Bronchial epithelial cell (primary cell): Measurements from ENCODE around the gene ZFAND4. TPM values are rescaled to one million over a fixed set of nuclear protein-coding genes. Genes with fewer than 3 reads are reported as not detected.

Experiments used
- DNase-seq: peaks from one replicate; pipeline ENCODE4 v3.0.0-alpha.2; 2010; ENCODE audit warnings: low read depth
- FAIRE-seq: peaks from 2 replicates; lab custom pipeline; 2011; peaks lifted over from hg19 to GRCh38; lab: Jason Lieb, UNC
- H3K27me3 ChIP-seq: 2 replicates; pipeline ENCODE4 v1.5.1; 2011; ENCODE audit warnings: low read length; ENCODE audit not compliant: control insufficient read depth, insufficient read depth
- H3K36me3 ChIP-seq: 2 replicates; pipeline ENCODE4 v1.5.1; 2011; ENCODE audit warnings: low read length; ENCODE audit not compliant: control insufficient read depth, insufficient read depth
- H3K4me3 ChIP-seq: 2 replicates; pipeline ENCODE4 v1.5.1; 2011; ENCODE audit warnings: mild to moderate bottlenecking, low read depth, low read length, control low read depth
- CTCF ChIP-seq: IDR thresholded peaks from 2 replicates; pipeline ENCODE4 v1.5.1; 2011; ENCODE audit warnings: mild to moderate bottlenecking, moderate library complexity, low read length, control low read depth, inconsistent platforms; ENCODE audit not compliant: insufficient read depth, severe bottlenecking
- total RNA-seq: library from RNA; depleted of rRNA; stranded (reverse); fragments of >200 nt; gene quantifications from 2 replicates; pipeline ENCODE4 v1.2.1, GENCODE V29; 2014

ZFAND4 gene
- total RNA-seq, 1 donor from 2014 or later: 3.9 TPM

GRCh38 chr10:45592926-45593325 lies 79.6 kb downstream of the ZFAND4 start:
- no peak for TF ChIP-seq CTCF
- DNase-seq (no peak), FAIRE-seq (no peak)

GRCh38 chr10:45592432-45592831 lies 80.1 kb downstream of the ZFAND4 start:
- Histone ChIP-seq H3K36me3 (no peaks in the 10 kb centered on the region), H3K4me3 (no peak overlapping the region), H3K27me3 (no peaks in the 10 kb centered on the region)
- FAIRE-seq (no peak), DNase-seq (no peak)
- TF ChIP-seq CTCF: no peak

More at GRCh38 chr10:45592926-45593325, 79.6 kb downstream of the ZFAND4 start:
- H3K4me3 ChIP-seq: no peak overlapping the region
- no peaks in the 10 kb centered on the region for H3K36me3 ChIP-seq
- H3K27me3 ChIP-seq: no peaks in the 10 kb centered on the region

- no peak for TF ChIP-seq CTCF
- no peak for DNase-seq
Observed at GRCh38 chr10:45591280-45591679, 81.3 kb downstream of the ZFAND4 start.

GRCh38 chr10:45589868-45590267 lies 82.7 kb downstream of the ZFAND4 start:
- Histone ChIP-seq H3K36me3 (no peaks in the 10 kb centered on the region), H3K4me3 (no peak overlapping the region), H3K27me3 (no peaks in the 10 kb centered on the region)
- TF ChIP-seq CTCF: no peak
- FAIRE-seq (no peak), DNase-seq (no peak)

More at GRCh38 chr10:45591280-45591679, 81.3 kb downstream of the ZFAND4 start:
- Histone ChIP-seq H3K4me3 (no peak overlapping the region), H3K27me3 (no peaks in the 10 kb centered on the region), H3K36me3 (no peaks in the 10 kb centered on the region)
- FAIRE-seq: no peak

- FAIRE-seq: no peak
Observed at GRCh38 chr10:45589009-45589408, 83.6 kb downstream of the ZFAND4 start.

More at GRCh38 chr10:45589009-45589408, 83.6 kb downstream of the ZFAND4 start:
- Histone ChIP-seq H3K36me3 (no peaks in the 10 kb centered on the region), H3K4me3 (no peak overlapping the region), H3K27me3 (no peaks in the 10 kb centered on the region)
- no peak for DNase-seq
- TF ChIP-seq CTCF: no peak
